ENCODE measurements around the gene CEP250.
"Not testable (repeated sequence)": the region's sequence is repeated elsewhere in the genome, so short reads cannot be mapped to it uniquely, and the experiment has no call there.

Gene CEP250

GRCh38 chr20:35541118-35541782 is 85.9 kb downstream of the CEP250 start:
- no peak overlapping the region for H3K27ac ChIP-seq
- H3K9me3 ChIP-seq: no peaks in the 10 kb centered on the region
- H4K20me1 ChIP-seq: no peaks in the 10 kb centered on the region
- H3K27me3 ChIP-seq: no peaks in the 10 kb centered on the region
- H3K4me3 ChIP-seq: peak overlapping the region; percentile 76
- H3K36me3 ChIP-seq: peaks cover 17% of the 10 kb centered on the region
- no peak overlapping the region for H3K9ac ChIP-seq
- no peak for TF ChIP-seq Cebpa-rat (IDR thresholded peaks at IDR 0.05)
- peaks cover 37% of the 10 kb centered on the region for H3K4me1 ChIP-seq
- peak overlapping the region; percentile 75 for H3K4me2 ChIP-seq

- Histone ChIP-seq H3K4me1 (peaks cover 37% of the 10 kb centered on the region), H3K4me2 (peak within 1 kb of the TSS; percentile 75), H3K9ac (peak within 1 kb of the TSS; percentile 72; the same call in 1 of the 2 replicates), H3K27me3 (no peaks in the 10 kb centered on the region), H4K20me1 (no peaks in the 10 kb centered on the region), H3K36me3 (peaks cover 25% of the 10 kb centered on the region), H3K9me3 (no peaks in the 10 kb centered on the region), H3K4me3 (peak within 1 kb of the TSS; percentile 76), H3K27ac (peak within 1 kb of the TSS; percentile 78)
- no peak for TF ChIP-seq Cebpa-rat (IDR thresholded peaks at IDR 0.05)
Observed at GRCh38 chr20:35541783-35542662, 86.6 kb downstream of the CEP250 start, which contains the start of gene ERGIC3. Gene ERGIC3, plus strand, starts transcription at chr20:35542078. Its CDS starts 20 bp downstream, at chr20:35542098.

- Histone ChIP-seq H3K36me3 (peaks cover 35% of the 10 kb centered on the region), H3K4me3 (peak overlapping the region; percentile 76), H3K27ac (no peak overlapping the region), H4K20me1 (no peaks in the 10 kb centered on the region), H3K4me2 (peak overlapping the region; percentile 75), H3K9ac (no peak overlapping the region), H3K27me3 (no peaks in the 10 kb centered on the region), H3K9me3 (no peaks in the 10 kb centered on the region), H3K4me1 (peaks cover 37% of the 10 kb centered on the region)
- TF ChIP-seq Cebpa-rat (IDR thresholded peaks at IDR 0.05): no peak
Observed at GRCh38 chr20:35542990-35543389, 87.6 kb downstream of the CEP250 start.

GRCh38 chr20:35544436-35544835 is 89.0 kb downstream of the CEP250 start:
- no peak overlapping the region for H3K9ac ChIP-seq
- H3K27me3 ChIP-seq: no peaks in the 10 kb centered on the region
- no peak for TF ChIP-seq Cebpa-rat (IDR thresholded peaks at IDR 0.05)
- no peaks in the 10 kb centered on the region for H4K20me1 ChIP-seq
- H3K4me3 ChIP-seq: no peak overlapping the region
- no peak overlapping the region for H3K27ac ChIP-seq
- no peaks in the 10 kb centered on the region for H3K9me3 ChIP-seq
- peak overlapping the region; percentile 75 for H3K4me2 ChIP-seq
- peaks cover 37% of the 10 kb centered on the region for H3K4me1 ChIP-seq
- H3K36me3 ChIP-seq: peaks cover 49% of the 10 kb centered on the region

GRCh38 chr20:35544941-35545340 is 89.5 kb downstream of the CEP250 start:
- Histone ChIP-seq H3K4me2 (peak overlapping the region; percentile 75), H3K36me3 (peaks cover 54% of the 10 kb centered on the region), H3K4me1 (peaks cover 37% of the 10 kb centered on the region)
- H3K4me3 ChIP-seq, H4K20me1 ChIP-seq, H3K27ac ChIP-seq, H3K9ac ChIP-seq, H3K27me3 ChIP-seq, H3K9me3 ChIP-seq: not testable (repeated sequence)

GRCh38 chr20:35546127-35546526 is 90.7 kb downstream of the CEP250 start:
- Histone ChIP-seq H3K9ac (no peak overlapping the region), H3K27ac (no peak overlapping the region), H3K9me3 (no peaks in the 10 kb centered on the region), H3K4me3 (no peak overlapping the region), H3K4me1 (peaks cover 36% of the 10 kb centered on the region), H3K4me2 (no peak overlapping the region), H4K20me1 (no peaks in the 10 kb centered on the region), H3K27me3 (no peaks in the 10 kb centered on the region), H3K36me3 (peaks cover 66% of the 10 kb centered on the region)
- no peak for TF ChIP-seq Cebpa-rat (IDR thresholded peaks at IDR 0.05)

DNA sequence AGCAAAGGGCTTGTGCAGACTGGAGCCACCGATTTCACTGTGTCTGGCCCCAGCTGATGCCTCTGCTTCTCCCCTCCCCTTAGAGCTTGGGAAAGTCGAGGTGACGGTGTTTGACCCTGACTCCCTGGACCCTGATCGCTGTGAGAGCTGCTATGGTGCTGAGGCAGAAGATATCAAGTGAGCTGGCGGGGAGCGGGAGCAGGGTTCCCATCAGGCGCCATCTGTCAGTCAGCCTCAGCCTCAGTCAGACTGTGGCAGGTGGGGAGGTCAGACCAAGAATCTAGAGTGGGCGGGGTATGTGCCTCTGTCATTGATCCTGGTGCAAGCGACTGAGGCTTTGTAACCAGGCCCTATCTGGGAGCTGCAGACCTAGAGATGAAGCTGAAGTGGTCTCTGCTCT is 91.9 kb downstream of the CEP250 start:
- Histone ChIP-seq H3K9ac (no peak overlapping the region), H3K4me3 (no peak overlapping the region), H3K36me3 (peaks cover 78% of the 10 kb centered on the region), H3K27ac (no peak overlapping the region), H3K4me1 (peaks cover 28% of the 10 kb centered on the region), H3K27me3 (no peaks in the 10 kb centered on the region), H4K20me1 (no peaks in the 10 kb centered on the region), H3K9me3 (no peaks in the 10 kb centered on the region), H3K4me2 (no peak overlapping the region)
- TF ChIP-seq Cebpa-rat (IDR thresholded peaks at IDR 0.05): no peak

- Histone ChIP-seq H3K4me2 (no peak overlapping the region), H3K9ac (no peak overlapping the region), H3K36me3 (peaks cover 100% of the 10 kb centered on the region), H3K9me3 (no peaks in the 10 kb centered on the region), H4K20me1 (no peaks in the 10 kb centered on the region), H3K4me3 (no peak overlapping the region), H3K27ac (no peak overlapping the region), H3K27me3 (no peaks in the 10 kb centered on the region), H3K4me1 (no peaks in the 10 kb centered on the region)
- TF ChIP-seq Cebpa-rat (IDR thresholded peaks at IDR 0.05): no peak
Observed at GRCh38 chr20:35551503-35551902, 96.1 kb downstream of the CEP250 start.

GRCh38 chr20:35552914-35553313 is 97.5 kb downstream of the CEP250 start:
- TF ChIP-seq Cebpa-rat (IDR thresholded peaks at IDR 0.05): no peak
- H3K4me1 ChIP-seq: no peaks in the 10 kb centered on the region
- H3K4me2 ChIP-seq: no peak overlapping the region
- peaks cover 100% of the 10 kb centered on the region for H3K36me3 ChIP-seq
- no peak overlapping the region for H3K4me3 ChIP-seq
- H3K9me3 ChIP-seq: no peaks in the 10 kb centered on the region
- no peaks in the 10 kb centered on the region for H3K27me3 ChIP-seq
- H3K27ac ChIP-seq: no peak overlapping the region
- no peak overlapping the region for H3K9ac ChIP-seq
- no peaks in the 10 kb centered on the region for H4K20me1 ChIP-seq

DNA sequence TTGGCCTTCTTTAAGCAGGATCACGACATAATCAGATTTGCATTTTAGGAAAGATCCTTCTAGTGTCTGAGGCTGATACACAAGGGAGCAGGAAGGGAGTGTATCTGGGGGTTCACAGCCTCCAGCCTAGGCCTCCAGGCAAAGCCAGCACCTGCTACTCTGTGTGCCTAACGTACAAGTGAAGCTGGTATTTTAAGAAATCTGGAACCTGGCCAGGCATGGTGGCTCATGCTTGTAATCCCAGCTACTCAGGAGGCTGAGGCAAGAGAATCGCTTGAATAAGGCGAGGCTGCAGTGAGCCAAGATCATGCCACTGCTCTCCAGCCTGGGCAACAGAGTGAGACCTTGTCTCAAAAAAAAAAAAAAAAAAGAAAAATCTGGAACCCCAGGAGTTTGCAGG is 100.1 kb downstream of the CEP250 start:
- H3K9me3 ChIP-seq, H3K4me1 ChIP-seq, H3K27me3 ChIP-seq, H3K9ac ChIP-seq, H3K27ac ChIP-seq, H3K4me3 ChIP-seq, H4K20me1 ChIP-seq, H3K4me2 ChIP-seq: not testable (repeated sequence)
- peaks cover 99% of the 10 kb centered on the region for H3K36me3 ChIP-seq
